B cell (primary cell): Measurements from ENCODE around the gene EPM2A. TPM values are rescaled to one million over a fixed set of nuclear protein-coding genes. Genes with fewer than 3 reads are reported as not detected.

ENCODE experiments used
- ATAC-seq: fragments of 200-7000 bp; cut with Tn5 transposase; one replicate; pipeline ENCODE4 v1.10.0; 2021; ENCODE audit warnings: low read depth, mild to moderate bottlenecking, moderate number of reproducible peaks, moderate library complexity
- CTCF ChIA-PET: fragments of 350-600 bp; sonication (Branson Sonifier 250); formaldehyde crosslinking; loops from one replicate; lab custom pipeline; 2021; ENCODE audit warnings: antibody characterized with exemption, inconsistent platforms; lab: Charles Lee
- POLR2A ChIA-PET: fragments of 350-600 bp; sonication (Branson Sonifier 250); formaldehyde crosslinking; loops from one replicate; lab custom pipeline; 2021; ENCODE audit warnings: antibody characterized with exemption; lab: Charles Lee
- DNase-seq: peaks from one replicate; pipeline ENCODE4 v3.0.0; 2013
- H2AFZ ChIP-seq: 2 replicates; pipeline ENCODE4 v1.6.1; 2012; ENCODE audit warnings: mild to moderate bottlenecking, low read depth, low read length; ENCODE audit not compliant: insufficient read depth, poor library complexity, severe bottlenecking
- H3K27ac ChIP-seq, 2 donors: 1 replicate in 1 of 2; 2 replicates in 1 of 2; pipeline ENCODE4 v1.5.1; 2012 to 2013; ENCODE audit warnings: low read length in 2 of 2, mild to moderate bottlenecking in 2 of 2, moderate library complexity in 1 of 2
- H3K27me3 ChIP-seq, 4 experiments: fragments of 200-600 bp in 1 of 4; sonication (generic) in 1 of 4; replicated peaks in 1 of 4; 1 replicate in 2 of 4; 2 replicates in 2 of 4; pipeline versions ENCODE4 v1.6.1 to v1.7.0; 2013 to 2016; ENCODE audit warnings: low read length in 3 of 4, mild to moderate bottlenecking in 2 of 4, mixed read lengths in 1 of 4, moderate library complexity in 1 of 4; ENCODE audit not compliant: insufficient read depth in 4 of 4, control insufficient read depth in 3 of 4; ENCODE audit errors: control extremely low read depth in 1 of 4
- H3K36me3 ChIP-seq, 2 experiments: replicated peaks in 1 of 2; 1 replicate in 1 of 2; 2 replicates in 1 of 2; pipeline versions ENCODE4 v1.6.1 to v1.7.1; 2013; ENCODE audit warnings: low read length in 1 of 2; ENCODE audit not compliant: insufficient read depth in 2 of 2, control insufficient read depth in 1 of 2; ENCODE audit errors: control extremely low read depth in 1 of 2, extremely low read depth in 1 of 2
- H3K4me1 ChIP-seq, 2 donors: fragments of 200-600 bp in 1 of 2; sonication (generic) in 1 of 2; 1 replicate in 1 of 2; 2 replicates in 1 of 2; pipeline versions ENCODE4 v1.5.1 to v1.6.1; 2013 to 2017; ENCODE audit warnings: low read length in 2 of 2; ENCODE audit not compliant: control insufficient read depth in 2 of 2, insufficient read depth in 2 of 2
- H3K4me2 ChIP-seq: replicated peaks from 2 replicates; pipeline ENCODE3; 2012; ENCODE audit warnings: mild to moderate bottlenecking, low read depth, low read length; ENCODE audit not compliant: poor library complexity, severe bottlenecking
- H3K4me3 ChIP-seq, 5 experiments: fragments of 200-600 bp in 1 of 5; sonication (generic) in 1 of 5; 1 replicate in 3 of 5; 2 replicates in 2 of 5; pipeline versions ENCODE4 v1.5.1 to v1.7.0; 2011 to 2016; ENCODE audit warnings: low read length in 4 of 5, mild to moderate bottlenecking in 4 of 5, low read depth in 2 of 5, control low read depth in 1 of 5, moderate library complexity in 1 of 5; ENCODE audit not compliant: insufficient read depth in 1 of 5; ENCODE audit errors: control extremely low read depth in 1 of 5, extremely low read depth in 1 of 5
- H3K79me2 ChIP-seq: fragments of 200-600 bp; sonication (generic); one replicate; pipeline ENCODE4 v1.6.0; 2016; ENCODE audit warnings: low read length; ENCODE audit not compliant: control insufficient read depth, insufficient read depth
- H3K9ac ChIP-seq: fragments of 200-600 bp; sonication (generic); 2 replicates; pipeline ENCODE4 v1.6.1; 2017; ENCODE audit warnings: mild to moderate bottlenecking, low read length, moderate library complexity
- H3K9me3 ChIP-seq, 3 donors: one replicate each; pipeline versions ENCODE4 v1.6.1 to v1.7.1; 2013; ENCODE audit warnings: low read length in 2 of 3; ENCODE audit not compliant: control insufficient read depth in 2 of 3, insufficient read depth in 1 of 3; ENCODE audit errors: control extremely low read depth in 1 of 3
- H4K20me1 ChIP-seq: 2 replicates; pipeline ENCODE4 v1.6.0; 2012; ENCODE audit warnings: mild to moderate bottlenecking, low read length; ENCODE audit not compliant: insufficient read depth, control insufficient read depth, poor library complexity, severe bottlenecking
- H3K27ac Mint-ChIP-seq: one replicate; pipeline ENCODE4 v1.8.0; 2021; ENCODE audit warnings: mixed read lengths
- H3K27me3 Mint-ChIP-seq: one replicate; pipeline ENCODE4 v1.8.0; 2021; ENCODE audit warnings: mixed read lengths
- H3K4me1 Mint-ChIP-seq: one replicate; pipeline ENCODE4 v1.8.0; 2021; ENCODE audit warnings: mixed read lengths
- H3K4me3 Mint-ChIP-seq: one replicate; pipeline ENCODE4 v1.8.0; 2021; ENCODE audit warnings: mixed read lengths
- H3K9me3 Mint-ChIP-seq: one replicate; pipeline ENCODE4 v1.8.0; 2022; ENCODE audit warnings: mixed read lengths; ENCODE audit not compliant: insufficient read depth
- CTCF ChIP-seq: fragments of 200-600 bp; IDR thresholded peaks from one replicate; pipeline ENCODE4 v1.8.0; 2022; ENCODE audit warnings: antibody characterized with exemption, mild to moderate bottlenecking
- EZH2 ChIP-seq: IDR thresholded peaks from 2 replicates; pipeline ENCODE4 v1.6.1; 2012; ENCODE audit warnings: borderline replicate concordance, low read depth, mild to moderate bottlenecking, moderate library complexity, low read length; ENCODE audit not compliant: insufficient read depth, poor library complexity, severe bottlenecking
- WGBS: methylation state at CpG from one replicate; pipeline ENCODE4 v1.1.5; 2013; ENCODE audit warnings: missing lambda C conversion rate; ENCODE audit not compliant: insufficient coverage; 5-methylcytosine and 5-hydroxymethylcytosine counted together
- intact Hi-C: fragments of 100-400 bp; cut with micrococcal nuclease; formaldehyde crosslinking; loops from one replicate; pipeline ENCODE4 v1.10.0; 2022
- polyA plus RNA-seq: library from polyadenylated mRNA; depleted of rRNA; stranded (reverse); fragments of >200 nt; gene quantifications from 2 replicates; pipeline ENCODE4 v1.2.3, GENCODE V29; 2012
- total RNA-seq, 2 donors: library from RNA; stranded (reverse); fragments of 120-200 nt in 1 of 2; gene quantifications; 1 replicate in 1 of 2; 2 replicates in 1 of 2; pipeline versions ENCODE4 v1.2.3 to v1.2.4, GENCODE V29; 2013 to 2022

Gene EPM2A
- total and polyA plus RNA-seq, 2 donors (not counting 1 experiment from before 2014, with no cell fraction given), result 6.2 to 17.0 TPM

- ATAC-seq (no peak), DNase-seq (no peak)
- Histone ChIP-seq H3K9me3 (peaks cover 2 to 37% (median 19%) of the 10 kb centered on the region in 3 donors), H3K9ac (no peak overlapping the region), H3K4me3 (no peak overlapping the region), H3K4me2 (no peak overlapping the region), H3K36me3 (no peaks in the 10 kb centered on the region), H3K27ac (no peak overlapping the region), H3K79me2 (peaks cover 10% of the 10 kb centered on the region), H3K27me3 (no peaks in the 10 kb centered on the region), H4K20me1 (no peaks in the 10 kb centered on the region), H2AFZ (no peak overlapping the region), H3K4me1 (peaks cover 8 to 12% of the 10 kb centered on the region in 2 donors)
- Mint-ChIP-seq H3K4me1 (peaks cover 23% of the 10 kb centered on the region), H3K27ac (no peak overlapping the region), H3K4me3 (no peak overlapping the region), H3K9me3 (peaks cover 12% of the 10 kb centered on the region), H3K27me3 (no peaks in the 10 kb centered on the region)
- intact Hi-C loops, result no loop called here
- ChIA-PET POLR2A (no interaction called here), CTCF (no interaction called here)
- no peak for TF ChIP-seq EZH2
- no peak for TF ChIP-seq CTCF
- WGBS, result no CpG with 5 or more reads among the region's 1 CpG
These were observed 6.6 kb downstream of the EPM2A start for GRCh38 chr6:145728444-145729385.

GRCh38 chr6:145727817-145728388 lies 7.4 kb downstream of the EPM2A start:
- Histone ChIP-seq H3K27ac (no peak overlapping the region), H3K27me3 (no peaks in the 10 kb centered on the region), H3K4me2 (no peak overlapping the region), H3K36me3 (no peaks in the 10 kb centered on the region), H2AFZ (no peak overlapping the region), H3K4me1 (peaks cover 8 to 11% of the 10 kb centered on the region in 2 donors), H4K20me1 (no peaks in the 10 kb centered on the region), H3K9ac (no peak overlapping the region), H3K79me2 (peaks cover 17% of the 10 kb centered on the region), H3K9me3 (peaks cover 2 to 41% (median 19%) of the 10 kb centered on the region in 3 donors), H3K4me3 (no peak overlapping the region)
- Mint-ChIP-seq H3K9me3 (peaks cover 12% of the 10 kb centered on the region), H3K4me3 (no peak overlapping the region), H3K27me3 (no peaks in the 10 kb centered on the region), H3K4me1 (peaks cover 22% of the 10 kb centered on the region), H3K27ac (peak overlapping the region; percentile 51)
- TF ChIP-seq EZH2, result no peak
- TF ChIP-seq CTCF, result no peak
- DNase-seq, result no peak
- WGBS, result 45% methylated on average over 2 of the region's 5 CpGs
- ChIA-PET CTCF (no interaction called here), POLR2A (no interaction called here)
- intact Hi-C loops, result no loop called here
- no peak for ATAC-seq
